Calu3 (cell line): Measurements from ENCODE around the gene TUT1. TPM values are rescaled to one million over a fixed set of nuclear protein-coding genes. Genes with fewer than 3 reads are reported as not detected.

Experiments
- BruUV-seq: library from RNA; stranded (reverse); fragments of 400-500 nt; replicated peaks from 2 replicates; lab custom pipeline; 2021; lab: Mats Ljungman, UMichigan
- CTCF ChIA-PET: fragments of 300-600 bp; sonication (Branson Sonifier 250); formaldehyde crosslinking; loops from one replicate; lab custom pipeline; 2022; ENCODE audit warnings: antibody characterized with exemption; lab: Charles Lee
- DNase-seq: peaks from one replicate; pipeline ENCODE4 v3.0.0; 2022
- H3K27ac Mint-ChIP-seq: one replicate; pipeline ENCODE4 v1.8.0; 2022; ENCODE audit warnings: mixed read lengths; ENCODE audit not compliant: unreplicated experiment
- H3K27me3 Mint-ChIP-seq: one replicate; pipeline ENCODE4 v1.8.0; 2022; ENCODE audit warnings: mixed read lengths; ENCODE audit not compliant: unreplicated experiment
- H3K36me3 Mint-ChIP-seq: one replicate; pipeline ENCODE4 v1.8.0; 2022; ENCODE audit warnings: mild to moderate bottlenecking, moderate library complexity, mixed read lengths; ENCODE audit not compliant: insufficient read depth, unreplicated experiment
- H3K4me1 Mint-ChIP-seq: one replicate; pipeline ENCODE4 v1.8.0; 2022; ENCODE audit warnings: mild to moderate bottlenecking, low read depth, mixed read lengths; ENCODE audit not compliant: unreplicated experiment
- H3K4me3 Mint-ChIP-seq: one replicate; pipeline ENCODE4 v1.8.0; 2022; ENCODE audit warnings: mild to moderate bottlenecking, low read depth, moderate library complexity, mixed read lengths; ENCODE audit not compliant: unreplicated experiment
- H3K9me3 Mint-ChIP-seq: one replicate; pipeline ENCODE4 v1.8.0; 2022; ENCODE audit warnings: low read depth, mixed read lengths; ENCODE audit not compliant: unreplicated experiment
- intact Hi-C: fragments of 100-400 bp; cut with micrococcal nuclease; formaldehyde crosslinking; loops from one replicate; pipeline ENCODE4 v1.10.0; 2022; ENCODE audit not compliant: unreplicated experiment
- microRNA-seq: library from miRNA; unstranded; fragments of <30 nt; microRNA quantifications from one replicate; pipeline ENCODE4 v1.2.0, GENCODE V29; 2022
- total RNA-seq: library from RNA; stranded (reverse); gene quantifications from 2 replicates; pipeline ENCODE4 v1.2.3, GENCODE V29; 2022
- TF ChIP-seq, protein P1 (sequence below): fragments of 200-600 bp; IDR thresholded peaks from one replicate; pipeline ENCODE4 v1.8.0; 2022; ENCODE audit warnings: antibody characterized with exemption; ENCODE audit not compliant: unreplicated experiment

Gene TUT1
- total RNA-seq, 1 experiment from 2014 or later, result 21.9 TPM

DNA sequence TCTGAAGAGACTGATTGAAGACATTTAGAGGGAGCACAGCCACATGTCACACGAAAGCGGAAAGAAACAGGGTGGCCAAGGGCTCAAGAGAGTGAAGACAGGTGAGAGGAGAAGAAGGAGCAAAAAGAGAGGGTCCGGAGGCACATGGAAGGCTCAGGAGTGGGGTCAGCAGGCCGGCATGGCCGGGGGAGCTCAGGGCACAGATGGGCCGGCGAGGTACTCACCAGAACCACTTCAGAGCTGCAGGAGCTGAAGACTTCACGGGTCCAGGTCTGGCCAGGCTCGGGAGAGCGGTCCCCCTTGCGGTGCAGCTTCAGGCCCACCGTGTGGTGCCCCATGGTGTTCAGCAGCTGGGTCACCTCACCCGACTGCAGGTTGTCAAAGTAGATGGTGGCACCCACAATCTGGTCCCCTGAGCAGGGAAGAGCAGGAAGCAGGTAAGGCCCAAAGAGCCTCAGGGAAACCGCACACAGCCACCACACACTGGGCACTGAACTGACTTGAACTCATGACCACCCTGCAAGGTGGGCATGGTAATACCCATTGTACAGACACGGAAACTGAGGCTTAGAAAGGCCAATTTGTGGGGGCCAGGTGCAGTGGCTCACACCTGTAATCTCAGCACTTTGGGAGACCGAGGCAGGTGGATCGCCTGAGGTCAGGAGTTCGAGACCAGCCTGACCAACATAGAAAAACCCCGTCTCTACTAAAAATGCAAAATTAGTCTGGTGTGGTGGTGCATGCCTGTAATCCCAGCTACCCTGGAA lies 56.4 kb downstream of the TUT1 start:
- no peak for DNase-seq
- intact Hi-C loops, result no loop called here
- H3K27me3 Mint-ChIP-seq, result no peaks in the 10 kb centered on the region
- CTCF ChIA-PET, result no interaction called here
- H3K4me3 Mint-ChIP-seq, result no peak overlapping the region
- no TSS peak for BruUV-seq
- TF ChIP-seq, protein P1, sequence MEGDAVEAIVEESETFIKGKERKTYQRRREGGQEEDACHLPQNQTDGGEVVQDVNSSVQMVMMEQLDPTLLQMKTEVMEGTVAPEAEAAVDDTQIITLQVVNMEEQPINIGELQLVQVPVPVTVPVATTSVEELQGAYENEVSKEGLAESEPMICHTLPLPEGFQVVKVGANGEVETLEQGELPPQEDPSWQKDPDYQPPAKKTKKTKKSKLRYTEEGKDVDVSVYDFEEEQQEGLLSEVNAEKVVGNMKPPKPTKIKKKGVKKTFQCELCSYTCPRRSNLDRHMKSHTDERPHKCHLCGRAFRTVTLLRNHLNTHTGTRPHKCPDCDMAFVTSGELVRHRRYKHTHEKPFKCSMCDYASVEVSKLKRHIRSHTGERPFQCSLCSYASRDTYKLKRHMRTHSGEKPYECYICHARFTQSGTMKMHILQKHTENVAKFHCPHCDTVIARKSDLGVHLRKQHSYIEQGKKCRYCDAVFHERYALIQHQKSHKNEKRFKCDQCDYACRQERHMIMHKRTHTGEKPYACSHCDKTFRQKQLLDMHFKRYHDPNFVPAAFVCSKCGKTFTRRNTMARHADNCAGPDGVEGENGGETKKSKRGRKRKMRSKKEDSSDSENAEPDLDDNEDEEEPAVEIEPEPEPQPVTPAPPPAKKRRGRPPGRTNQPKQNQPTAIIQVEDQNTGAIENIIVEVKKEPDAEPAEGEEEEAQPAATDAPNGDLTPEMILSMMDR, result no peak
- H3K9me3 Mint-ChIP-seq, result no peaks in the 10 kb centered on the region
- no peak overlapping the region for H3K27ac Mint-ChIP-seq
- H3K36me3 Mint-ChIP-seq, result peaks cover 87% of the 10 kb centered on the region
- peaks cover 20% of the 10 kb centered on the region for H3K4me1 Mint-ChIP-seq

DNA sequence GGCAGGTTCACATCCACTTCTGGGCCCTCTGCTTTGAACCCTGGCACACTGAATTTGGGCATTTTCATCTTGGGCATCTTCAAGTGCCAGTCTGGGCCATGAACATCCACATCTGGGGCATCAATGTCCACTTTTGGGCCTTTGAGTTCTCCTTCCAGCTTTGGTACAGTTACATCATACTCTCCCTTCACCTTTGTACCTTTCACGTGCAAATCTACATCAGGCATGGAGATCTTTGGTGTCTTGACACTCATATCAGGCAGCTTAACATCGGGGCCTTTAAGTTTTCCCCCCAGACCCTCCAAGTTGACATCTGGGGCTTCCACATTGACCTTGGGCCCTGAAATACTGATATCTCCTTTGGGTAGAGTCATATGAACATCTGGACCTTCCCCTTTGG lies 59.2 kb downstream of the TUT1 start:
- peaks cover 8% of the 10 kb centered on the region for H3K4me1 Mint-ChIP-seq
- H3K4me3 Mint-ChIP-seq, result no peak overlapping the region
- no peak for DNase-seq
- BruUV-seq, result no TSS peak
- H3K36me3 Mint-ChIP-seq, result peaks cover 89% of the 10 kb centered on the region
- H3K9me3 Mint-ChIP-seq, result no peaks in the 10 kb centered on the region
- H3K27ac Mint-ChIP-seq, result no peak overlapping the region
- CTCF ChIA-PET, result interaction anchor here (0.7 kb wide), 1 partner anchor 154 kb away, joined by 3 read pairs; no protein-coding TSS in a partner anchor
- TF ChIP-seq, protein P1, result no peak
- intact Hi-C loops, result no loop called here
- H3K27me3 Mint-ChIP-seq, result no peaks in the 10 kb centered on the region

Small RNAs within 50 kb of the gene (microRNA-seq; reads per million reads assigned to microRNA genes)
- 2.5 reads per million for gene MIR6747

Other genes starting within 250 kb of the TUT1 start
- not detected in 2 replicates for gene SCGB1A1, start 172.5 kb downstream of the TUT1 start, total RNA-seq
- 246 and 253 TPM in 2 replicates for gene AHNAK, start 44.7 kb downstream of the TUT1 start, total RNA-seq
- gene EEF1G, start 17.6 kb downstream of the TUT1 start, total RNA-seq, result 970 and 1,189 TPM in 2 replicates
- 90.4 and 97.2 TPM in 2 replicates for gene MTA2, start 10.3 kb upstream of the TUT1 start, total RNA-seq
- 43.3 and 51.4 TPM in 2 replicates for gene EML3, start 21.3 kb upstream of the TUT1 start, total RNA-seq
- gene ROM1, start 21.7 kb upstream of the TUT1 start, total RNA-seq, result 1.6 and 2.6 TPM in 2 replicates
- 31.5 and 32.7 TPM in 2 replicates for gene B3GAT3, start 30.5 kb upstream of the TUT1 start, total RNA-seq
- 356 and 377 TPM in 2 replicates for gene GANAB, start 55.1 kb upstream of the TUT1 start, total RNA-seq
- gene INTS5, start 61.8 kb upstream of the TUT1 start, total RNA-seq, result 21.4 and 26.0 TPM in 2 replicates
- gene C11orf98, start 73.7 kb upstream of the TUT1 start, total RNA-seq, result 61.7 and 67.4 TPM in 2 replicates
- 17.7 and 23.1 TPM in 2 replicates for gene CSKMT, start 73.8 kb upstream of the TUT1 start, total RNA-seq
- 10.4 and 11.4 TPM in 2 replicates for gene UQCC3, start 80.2 kb upstream of the TUT1 start, total RNA-seq
- 16.4 and 21.3 TPM in 2 replicates for gene LBHD1, start 80.7 kb upstream of the TUT1 start, total RNA-seq
- gene UBXN1, start 87.5 kb upstream of the TUT1 start, total RNA-seq, result 91.9 and 98.7 TPM in 2 replicates
- gene LRRN4CL, start 98.0 kb upstream of the TUT1 start, total RNA-seq, result 0.71 and 1.5 TPM in 2 replicates
- gene BSCL2, start 115.9 kb upstream of the TUT1 start, total RNA-seq, result 71.5 and 88.0 TPM in 2 replicates
- gene GNG3, start 116.2 kb upstream of the TUT1 start, total RNA-seq, result not detected in 2 replicates
- 52.6 and 52.7 TPM in 2 replicates for gene HNRNPUL2, start 135.9 kb upstream of the TUT1 start, total RNA-seq
- 35.5 and 36.7 TPM in 2 replicates for gene TTC9C, start 137.0 kb upstream of the TUT1 start, total RNA-seq
- gene ZBTB3, start 162.6 kb upstream of the TUT1 start, total RNA-seq, result 9.7 and 10.6 TPM in 2 replicates
- 83.4 and 86.9 TPM in 2 replicates for gene POLR2G, start 170.1 kb upstream of the TUT1 start, total RNA-seq
- 26.0 and 28.9 TPM in 2 replicates for gene TAF6L, start 179.9 kb upstream of the TUT1 start, total RNA-seq
- 65.6 and 72.3 TPM in 2 replicates for gene TMEM179B, start 195.9 kb upstream of the TUT1 start, total RNA-seq
- gene TMEM223, start 200.5 kb upstream of the TUT1 start, total RNA-seq, result 19.4 and 20.5 TPM in 2 replicates
- gene NXF1, start 213.9 kb upstream of the TUT1 start, total RNA-seq, result 48.0 and 51.6 TPM in 2 replicates
- 38.3 and 39.2 TPM in 2 replicates for gene STX5, start 240.5 kb upstream of the TUT1 start, total RNA-seq
- gene TEX54, start 241.3 kb upstream of the TUT1 start, total RNA-seq, result not detected in 2 replicates
- 87.7 and 97.4 TPM in 2 replicates for gene WDR74, start 248.1 kb upstream of the TUT1 start, total RNA-seq